Stimulated activated CD8-positive, alpha-beta memory T cell treated with anti-CD3 and anti-CD28 coated beads, Interleukin-2, amount 100 ng/mL, for 1 hour (primary cell): ENCODE measurements around the gene FMN1.

Source experiments
- DNase-seq, 2 donors: peaks; one replicate each; pipeline ENCODE4 v3.0.0-alpha.2; 2020; ENCODE audit warnings: low read depth in 2 of 2

Gene FMN1

DNA sequence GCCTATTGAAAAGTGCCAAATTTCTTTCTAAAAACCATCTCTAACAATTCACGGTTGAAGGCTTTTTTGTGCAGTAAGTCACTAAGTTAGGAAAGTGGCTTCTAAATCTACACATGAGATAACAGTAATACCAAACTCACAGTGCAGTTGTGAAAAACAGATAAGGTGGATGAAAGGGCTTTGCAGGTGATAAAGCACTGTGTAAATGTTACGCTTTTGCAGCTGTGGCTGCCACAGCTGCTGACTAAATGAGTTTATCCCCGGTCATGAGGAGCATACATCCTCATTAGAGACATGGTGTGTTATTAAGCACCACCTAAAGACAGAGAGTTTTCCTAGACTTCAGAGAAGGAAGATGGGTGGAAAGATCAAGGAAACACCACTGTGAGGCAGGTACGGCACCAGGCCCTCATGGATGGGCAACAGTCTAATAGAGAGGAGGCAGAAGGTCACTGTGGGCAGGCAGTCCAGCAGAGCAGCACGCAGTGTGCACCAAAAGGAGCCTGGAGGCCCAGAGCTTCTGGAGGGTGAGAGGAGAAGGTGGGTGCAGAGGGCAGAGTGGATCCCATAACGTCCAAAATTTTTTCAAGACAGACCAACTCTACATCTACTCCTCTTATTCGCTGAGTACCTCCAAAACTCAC lies 68.5 kb downstream of the FMN1 start:
- no peak for DNase-seq

DNA sequence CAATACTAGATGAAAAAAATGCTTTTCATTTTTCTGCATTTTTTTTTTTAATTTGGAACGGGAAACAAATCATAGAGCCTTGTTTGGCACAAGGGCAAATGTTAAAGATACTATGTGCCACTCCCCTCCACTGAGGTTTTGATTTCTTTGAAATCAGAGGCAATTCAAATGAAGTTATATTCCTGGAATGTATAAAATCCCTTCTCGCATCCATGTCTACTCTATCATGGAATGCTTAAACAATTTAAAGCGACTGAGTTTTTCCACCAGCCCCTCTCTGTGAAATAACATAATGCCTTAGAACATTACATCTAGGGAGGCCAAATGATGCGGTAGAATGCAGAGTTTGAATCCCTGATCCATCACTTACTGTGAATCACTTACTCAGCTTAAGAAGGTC lies 69.7 kb downstream of the FMN1 start:
- DNase-seq = no peak

DNA sequence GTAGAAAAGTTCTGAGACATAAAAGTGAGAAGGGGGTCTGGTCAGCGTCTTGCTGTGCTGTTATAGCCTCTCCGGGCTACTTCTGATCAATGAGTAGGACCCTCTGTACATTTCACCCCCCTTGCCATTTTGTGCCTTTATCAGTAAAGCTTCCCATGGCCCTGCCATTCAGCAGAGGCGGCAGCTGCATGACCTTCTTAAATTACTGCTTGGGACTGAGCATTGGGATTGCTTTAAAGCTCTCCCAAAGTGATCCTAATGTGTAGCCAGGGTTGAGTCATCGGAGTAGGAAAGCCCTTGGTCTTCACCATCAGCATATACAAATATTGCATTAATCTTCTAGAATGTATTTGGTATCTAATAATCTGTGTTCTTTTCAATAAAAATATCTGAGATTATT lies 70.2 kb downstream of the FMN1 start:
- no peak for DNase-seq

DNA sequence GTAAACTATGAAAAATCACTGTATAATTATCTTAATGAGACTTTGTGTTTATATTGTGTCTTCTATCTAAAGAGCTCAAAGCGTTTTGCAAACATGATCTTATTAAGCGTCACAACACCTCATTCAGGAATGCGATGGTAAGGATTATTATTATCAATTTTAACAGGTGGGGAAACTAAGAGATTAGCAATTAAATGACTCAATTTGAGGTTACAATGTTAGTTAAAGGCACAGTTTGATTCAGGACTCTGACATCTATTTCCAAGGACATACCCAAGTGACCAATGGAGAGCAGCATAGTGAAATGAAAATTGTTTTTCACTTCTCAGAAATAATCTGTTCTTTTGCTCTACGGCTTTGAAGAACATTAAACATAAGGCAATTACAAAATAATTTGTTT lies 74.6 kb downstream of the FMN1 start:
- DNase-seq = no peak

DNA sequence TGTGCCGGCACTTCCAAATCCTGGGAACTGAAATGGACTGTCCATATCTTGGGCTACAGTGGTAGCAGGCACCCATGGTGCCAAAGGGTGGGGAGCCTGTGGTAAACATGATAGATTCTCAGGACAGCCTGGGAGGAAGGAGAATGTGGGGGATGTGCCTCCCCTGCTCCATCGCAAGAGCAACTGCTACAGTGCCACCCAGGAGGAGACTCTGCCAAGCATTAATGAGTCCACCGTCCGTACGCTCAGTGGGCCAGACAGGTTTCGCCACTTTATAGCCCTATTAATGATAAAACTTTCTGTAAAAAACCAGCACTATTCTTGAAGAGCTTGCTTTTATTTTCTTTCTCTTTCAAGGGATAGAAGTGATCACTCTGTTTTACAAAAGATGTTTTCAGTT lies 75.2 kb downstream of the FMN1 start:
- no peak for DNase-seq

DNA sequence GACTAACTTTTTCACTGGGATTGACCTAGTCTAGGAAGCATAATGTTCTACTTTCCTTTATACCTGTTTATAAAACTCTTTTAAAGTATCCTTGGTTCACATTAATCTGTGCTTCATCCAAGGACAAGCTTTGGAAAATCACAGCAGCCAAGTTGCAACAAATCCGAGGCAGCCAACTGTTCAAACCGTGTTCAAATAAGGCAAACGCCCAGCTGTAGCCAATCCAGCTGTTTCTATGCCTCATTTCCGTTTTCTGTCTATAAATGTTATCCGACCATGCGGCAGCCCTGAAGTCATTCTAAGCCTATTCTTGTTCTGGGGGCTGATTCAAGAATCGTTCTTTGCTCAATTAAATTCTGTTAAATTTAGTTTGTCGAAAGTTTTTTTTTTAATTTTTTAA lies 78.3 kb downstream of the FMN1 start:
- no peak for DNase-seq

DNA sequence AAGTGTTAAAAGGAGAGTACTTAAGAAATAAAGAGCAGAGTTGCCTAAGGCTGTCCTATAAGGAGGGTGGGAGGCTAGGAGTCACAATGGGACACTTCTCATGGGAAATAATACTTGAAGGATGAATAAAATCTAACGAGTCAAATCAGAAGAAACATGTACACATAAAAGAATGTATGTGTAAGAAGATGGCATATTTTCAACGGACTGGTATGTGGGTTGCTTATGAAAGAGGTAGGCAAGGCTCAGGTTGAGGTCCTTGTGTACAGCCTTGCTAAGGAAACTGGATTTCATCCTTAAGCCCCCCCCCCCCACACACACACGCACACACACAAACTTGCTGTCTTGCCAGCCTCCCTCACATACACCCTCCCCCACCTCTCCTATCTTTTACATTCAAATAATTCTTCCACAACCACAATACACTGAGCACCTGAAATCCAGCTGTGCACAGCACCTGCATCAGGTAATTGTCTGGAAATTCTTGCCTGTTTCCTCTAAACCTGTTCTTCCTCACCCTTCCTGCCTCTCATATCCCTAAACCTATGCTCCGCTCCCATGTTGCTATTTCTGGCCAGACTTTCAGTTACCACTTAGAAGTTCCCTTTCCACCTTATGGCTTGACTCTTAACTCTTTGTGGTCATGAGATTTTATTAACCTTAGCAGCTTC lies 79.2 kb downstream of the FMN1 start:
- no peak for DNase-seq

DNA sequence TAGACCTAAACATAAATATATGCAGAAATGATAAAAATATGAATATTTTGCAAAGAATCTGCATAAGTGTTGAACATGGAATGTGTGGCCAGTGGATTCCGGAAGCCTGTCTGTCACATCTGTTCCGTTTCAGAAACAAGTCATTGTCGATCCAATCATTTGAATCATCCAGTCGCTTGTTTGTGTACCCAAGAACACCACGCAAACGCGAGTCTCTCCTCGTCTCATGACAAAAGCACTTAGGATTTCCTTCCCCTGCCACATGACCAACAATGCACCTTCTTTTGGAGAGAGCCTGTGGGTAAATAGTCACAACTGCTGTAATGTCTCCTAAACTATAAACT lies 80.2 kb downstream of the FMN1 start:
- no peak for DNase-seq

DNA sequence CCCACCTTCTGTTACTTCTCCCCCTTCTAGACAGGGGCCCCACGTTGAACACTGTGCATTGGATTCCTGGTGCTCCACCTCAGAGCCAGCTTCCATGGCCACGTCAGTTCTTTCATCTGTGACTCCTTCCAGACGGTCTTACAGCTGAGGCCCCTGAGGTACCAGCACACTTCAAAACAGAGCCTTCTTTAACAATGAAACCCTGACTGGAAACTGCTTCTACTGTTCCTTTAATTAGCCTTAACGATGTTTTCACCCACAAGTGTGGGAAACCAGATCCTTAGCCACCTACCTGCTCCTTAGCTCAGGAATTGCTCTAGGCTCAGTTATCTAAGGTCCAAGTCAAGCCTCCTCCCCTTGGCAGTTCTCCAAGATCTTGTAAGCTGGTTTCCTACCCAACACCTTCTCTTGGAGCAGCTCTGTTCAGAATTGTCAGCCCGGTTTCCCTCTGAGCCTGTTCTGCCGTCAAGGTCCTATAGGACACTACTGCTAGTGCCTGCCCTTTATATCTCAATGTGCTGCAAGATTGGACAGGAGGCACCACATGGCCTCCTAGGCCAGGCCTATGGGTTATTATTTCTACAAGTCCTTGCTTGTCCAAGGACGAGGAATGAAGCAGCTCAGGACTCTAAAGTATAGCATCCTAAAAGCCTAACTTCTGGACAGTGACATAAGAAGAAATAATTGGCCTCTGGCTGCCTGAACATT lies 80.7 kb downstream of the FMN1 start:
- no peak for DNase-seq

DNA sequence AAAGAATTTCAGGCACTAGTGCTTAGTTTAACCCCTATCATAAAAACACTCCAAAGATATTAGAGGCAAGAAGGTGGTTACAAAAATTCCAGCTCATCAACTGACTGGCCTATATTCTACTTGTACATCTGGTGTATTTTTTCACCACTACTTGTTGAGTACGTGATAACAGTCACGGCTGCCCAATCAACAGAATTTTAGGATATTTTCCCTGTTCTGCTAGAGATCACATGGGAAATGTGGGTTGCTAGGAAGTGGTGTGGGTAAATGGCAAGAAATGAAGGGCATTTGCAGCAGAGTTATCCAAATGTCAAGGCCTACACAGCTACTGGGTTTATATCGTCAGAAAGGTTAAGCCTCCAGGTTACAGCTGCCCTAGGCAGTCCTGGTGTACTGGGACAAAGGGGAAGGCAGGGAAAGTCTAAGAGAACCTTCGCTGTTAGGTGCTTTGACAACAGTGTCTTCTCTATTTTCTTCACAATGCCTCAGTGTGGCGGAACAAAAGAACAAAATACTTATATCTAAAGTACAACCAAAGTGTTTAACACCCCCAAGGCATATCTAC lies 81.9 kb downstream of the FMN1 start:
- no peak for DNase-seq

DNA sequence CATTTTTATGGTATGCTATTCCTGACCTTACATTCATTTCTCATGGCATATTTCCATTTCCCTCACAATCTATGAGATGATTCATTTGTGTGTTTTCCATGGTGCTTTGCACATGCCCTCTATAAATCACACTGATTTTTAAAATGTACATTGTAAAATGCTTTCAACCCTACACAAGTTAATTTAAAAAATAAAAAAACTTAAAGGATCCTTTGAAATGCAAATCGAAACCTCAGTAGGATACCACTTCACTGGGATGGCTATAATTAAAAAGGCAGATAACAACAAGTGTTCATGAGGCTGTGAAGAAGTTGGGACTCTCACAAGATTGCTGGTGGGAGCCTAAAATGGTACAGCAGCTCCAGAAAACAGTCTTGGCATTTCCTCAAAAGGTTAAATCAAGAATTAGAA lies 83.5 kb downstream of the FMN1 start:
- DNase-seq = no peak

DNA sequence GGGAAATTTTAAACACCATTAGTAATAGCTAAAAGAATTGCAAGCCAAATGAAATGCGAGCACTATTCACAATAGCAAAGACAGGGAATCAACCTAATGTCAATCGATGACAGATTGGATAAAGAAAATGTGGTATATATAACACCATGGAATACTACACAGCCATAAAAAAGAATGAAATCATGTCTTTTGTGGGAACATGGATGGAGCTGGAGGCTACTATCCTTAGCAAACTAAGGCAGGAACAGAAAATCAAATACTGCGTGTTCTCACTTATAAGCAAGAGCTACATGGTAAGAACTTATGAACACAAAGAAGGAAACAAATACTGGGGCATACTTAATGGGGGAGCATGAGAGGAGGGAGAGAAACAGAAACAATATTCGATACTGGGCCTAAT lies 85.2 kb downstream of the FMN1 start:
- DNase-seq = no peak

DNA sequence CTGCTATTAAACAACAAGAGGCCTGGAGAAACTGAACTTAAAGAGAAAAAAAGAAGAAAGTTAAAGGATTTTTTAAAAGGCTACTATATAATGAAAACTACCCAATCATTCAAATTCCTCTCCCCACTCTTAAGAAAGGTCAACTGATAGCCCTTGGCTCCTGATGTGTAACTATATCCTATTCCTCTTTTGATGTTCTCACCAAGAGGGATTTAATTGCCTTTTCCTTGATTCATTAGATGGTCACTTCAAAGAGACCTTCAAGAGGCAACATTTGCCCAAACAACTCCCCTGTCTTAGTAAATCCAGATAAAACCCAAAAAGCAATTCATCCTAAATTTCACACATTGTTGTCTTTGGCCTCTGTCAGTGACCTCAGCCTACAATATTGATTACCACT lies 86.0 kb downstream of the FMN1 start:
- DNase-seq = no peak

DNA sequence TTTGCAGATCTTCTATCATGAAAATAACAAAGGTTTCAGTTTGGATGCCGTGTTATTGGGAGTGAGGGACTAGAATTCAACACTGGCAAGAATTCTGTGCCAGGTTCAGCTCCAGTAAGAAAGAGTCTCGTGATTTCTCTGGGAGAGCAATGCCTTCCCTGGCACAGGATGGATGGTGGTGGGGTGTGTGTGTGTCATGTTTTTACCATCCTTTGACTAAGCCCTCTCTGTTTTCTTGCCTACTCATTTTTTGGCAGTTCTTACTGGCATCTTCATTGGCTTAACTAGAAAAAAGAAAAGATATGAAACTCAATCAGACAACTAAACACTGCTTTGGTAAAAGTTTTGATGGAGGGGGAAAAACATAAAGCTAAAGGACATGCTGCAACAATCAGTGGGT lies 86.6 kb downstream of the FMN1 start:
- DNase-seq = no peak

DNA sequence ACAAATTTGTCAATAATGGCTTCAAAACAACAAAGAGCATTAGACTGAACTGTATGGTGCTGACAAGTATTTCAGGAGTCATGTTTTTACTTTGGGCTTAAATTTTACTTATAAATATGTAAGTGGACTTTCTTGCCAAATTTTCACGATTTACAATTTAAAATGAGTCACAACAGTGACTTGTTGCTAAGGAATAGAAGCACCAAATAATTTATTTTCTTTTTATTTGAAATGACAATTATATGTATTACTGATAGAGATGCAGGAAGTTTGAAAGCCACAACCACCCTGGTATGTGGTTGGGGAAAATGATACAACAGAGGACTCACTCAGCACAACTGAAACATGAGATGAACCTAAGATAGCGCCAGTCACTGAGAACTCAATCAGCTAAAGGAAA lies 90.3 kb downstream of the FMN1 start:
- DNase-seq = no peak

DNA sequence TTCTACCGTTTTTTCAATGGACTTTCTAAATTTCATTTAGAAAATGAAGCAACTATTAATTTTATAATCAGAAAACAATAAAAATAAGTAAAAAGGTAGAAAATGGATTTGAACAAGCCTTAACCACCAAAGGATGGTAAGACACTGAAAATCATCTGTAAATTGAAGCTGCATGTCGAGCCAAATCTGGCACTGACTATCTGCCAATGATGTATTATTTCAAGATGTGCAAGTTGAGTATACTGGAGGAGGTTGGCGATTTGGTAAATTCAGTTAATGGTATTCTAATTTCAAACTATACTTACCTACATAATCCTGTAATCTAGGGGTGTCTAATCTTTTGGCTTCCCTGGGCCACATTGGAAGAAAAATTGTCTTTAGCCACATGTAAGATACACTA lies 93.5 kb downstream of the FMN1 start:
- DNase-seq = no peak

DNA sequence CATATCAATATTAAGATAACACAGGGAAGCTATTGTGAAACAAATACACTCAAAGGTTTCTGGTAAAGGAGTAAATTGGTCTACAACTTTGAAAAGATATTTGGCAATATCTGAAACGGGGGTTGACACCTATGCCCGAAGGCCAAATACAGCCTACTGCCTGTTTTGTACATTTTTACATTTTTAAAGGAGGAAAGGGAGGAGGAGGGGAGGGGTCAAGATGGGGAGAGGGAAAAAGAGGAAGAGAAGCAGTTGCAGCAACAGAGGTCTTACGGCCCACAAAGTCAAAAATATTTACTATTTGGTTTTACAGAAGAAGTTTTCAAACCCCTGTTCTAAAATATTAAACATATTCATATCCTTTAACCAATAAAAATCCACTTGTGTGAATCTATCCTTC lies 94.2 kb downstream of the FMN1 start:
- no peak for DNase-seq

DNA sequence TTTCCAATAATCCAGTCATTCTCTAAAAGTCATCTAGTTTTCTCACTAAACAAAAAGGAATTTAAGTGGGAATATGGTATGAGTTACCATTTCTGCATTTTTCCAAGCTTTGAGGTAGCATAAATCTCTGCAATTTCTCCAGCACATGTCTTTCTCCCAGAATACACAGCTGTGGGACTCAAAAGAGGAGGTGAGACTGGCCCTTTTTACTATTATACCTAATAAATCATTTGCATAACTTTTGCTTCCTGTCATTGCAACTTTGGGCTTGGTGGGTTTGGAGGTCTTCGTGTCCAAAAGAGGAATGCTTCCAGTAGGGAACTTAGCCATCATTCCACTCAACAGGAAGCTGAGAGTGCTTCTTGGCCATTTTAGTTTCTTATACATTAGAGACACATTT lies 94.8 kb downstream of the FMN1 start:
- DNase-seq = no peak

DNA sequence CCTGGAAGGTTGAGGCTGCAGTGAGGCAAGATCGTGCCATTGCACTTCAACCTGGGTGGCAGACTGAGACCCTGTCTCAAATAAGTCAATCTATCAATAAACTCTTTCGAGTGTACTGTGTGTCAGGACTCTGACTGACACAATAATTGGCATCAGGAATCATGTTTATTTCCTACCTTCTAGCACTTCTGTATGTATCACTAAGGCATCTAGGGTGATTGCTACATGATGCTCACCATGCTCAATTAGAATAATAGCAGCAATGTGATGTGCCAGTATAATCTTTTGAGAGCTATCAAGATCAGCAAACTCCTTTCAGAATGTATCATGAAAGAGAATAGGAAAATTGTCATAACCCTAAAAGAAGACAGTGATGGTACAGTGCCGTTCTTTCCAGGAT lies 95.3 kb downstream of the FMN1 start:
- no peak for DNase-seq

DNA sequence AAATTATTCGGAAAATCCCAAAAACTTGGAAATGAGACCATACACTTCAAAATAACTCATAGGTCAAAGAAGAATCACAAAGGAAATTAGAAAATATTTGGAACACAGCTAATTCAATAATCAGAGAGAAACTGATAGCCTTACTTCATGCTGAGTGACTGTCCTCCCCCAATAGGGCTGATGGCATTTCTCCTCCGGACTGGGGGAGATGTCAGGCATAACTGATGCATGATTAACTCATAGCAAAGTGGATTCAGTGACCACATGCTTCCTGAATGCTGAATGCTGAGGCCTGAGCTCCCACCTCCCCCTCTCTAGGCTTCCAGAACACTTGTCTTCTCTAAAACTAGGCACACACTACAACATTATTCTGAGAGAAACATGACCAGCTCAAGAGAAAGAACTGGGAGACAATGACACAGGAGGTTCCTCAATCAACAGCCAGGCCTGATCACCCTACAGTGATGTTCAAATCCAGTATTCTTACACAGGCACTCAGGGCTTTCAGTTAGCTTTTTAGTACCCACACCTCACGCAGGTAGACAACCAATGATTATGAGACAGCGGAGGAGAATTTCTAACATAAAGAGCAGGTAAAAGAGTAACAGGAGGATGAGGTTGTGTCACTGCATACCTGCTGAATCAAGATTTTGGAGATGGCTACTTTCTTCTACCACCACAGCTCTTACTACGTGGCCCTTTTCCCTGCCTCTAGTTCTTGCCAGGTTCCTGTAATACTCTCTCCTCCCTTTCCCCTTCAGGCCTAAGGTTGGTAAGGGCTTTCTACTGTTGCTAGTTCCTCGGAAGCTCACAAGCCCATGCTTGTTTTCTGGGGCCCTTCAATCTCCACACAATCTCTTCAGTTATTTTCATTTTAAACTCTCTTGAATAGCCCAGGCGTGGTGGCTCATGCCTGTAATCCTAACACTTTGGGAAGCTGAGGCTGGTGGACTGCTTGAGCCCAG lies 96.1 kb downstream of the FMN1 start:
- no peak for DNase-seq

DNA sequence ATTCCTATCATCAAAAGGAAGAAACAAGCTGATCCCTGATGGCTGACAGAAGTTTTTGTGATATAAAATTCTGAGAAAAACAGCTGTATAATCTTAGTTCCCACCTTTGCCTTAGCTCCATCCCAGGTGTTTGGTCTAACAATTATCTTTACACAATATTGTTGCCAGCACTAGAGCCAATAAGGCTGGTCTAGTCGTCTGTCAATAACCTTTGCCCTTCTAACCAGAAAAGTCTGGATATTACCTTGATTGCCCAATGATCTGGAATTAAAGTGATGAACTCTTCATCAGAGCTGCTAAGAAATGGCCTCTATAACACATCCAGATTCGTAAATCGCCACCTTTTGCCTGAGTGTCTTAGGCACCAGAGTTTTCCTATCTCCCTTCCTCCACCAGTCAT lies 98.4 kb downstream of the FMN1 start:
- no peak for DNase-seq

DNA sequence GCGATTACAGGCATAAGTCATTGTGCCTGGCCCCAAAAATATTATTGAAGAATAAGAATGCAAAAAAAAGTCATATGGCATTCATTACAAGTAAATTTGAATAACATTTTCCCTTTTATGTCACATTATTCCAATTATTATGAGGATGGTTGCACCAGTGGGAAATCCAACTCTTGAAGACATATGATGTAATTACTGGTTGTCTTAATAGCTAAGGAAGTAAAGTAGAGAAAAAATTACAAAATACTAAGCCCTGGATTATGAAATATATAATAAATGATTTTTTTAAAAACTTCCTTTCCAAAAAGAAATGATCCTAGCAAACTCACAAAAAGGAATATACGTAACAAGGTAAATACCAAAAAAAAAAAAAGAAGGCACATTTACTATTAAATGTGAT lies 98.9 kb downstream of the FMN1 start:
- no peak for DNase-seq
